NCI-H2171 (cell line): ENCODE results near the gene GALK1.

ENCODE experiments used
- DNase-seq: peaks from one replicate; lab custom pipeline; 2025; lab: John Stamatoyannopoulos, UW

Gene GALK1

DNA sequence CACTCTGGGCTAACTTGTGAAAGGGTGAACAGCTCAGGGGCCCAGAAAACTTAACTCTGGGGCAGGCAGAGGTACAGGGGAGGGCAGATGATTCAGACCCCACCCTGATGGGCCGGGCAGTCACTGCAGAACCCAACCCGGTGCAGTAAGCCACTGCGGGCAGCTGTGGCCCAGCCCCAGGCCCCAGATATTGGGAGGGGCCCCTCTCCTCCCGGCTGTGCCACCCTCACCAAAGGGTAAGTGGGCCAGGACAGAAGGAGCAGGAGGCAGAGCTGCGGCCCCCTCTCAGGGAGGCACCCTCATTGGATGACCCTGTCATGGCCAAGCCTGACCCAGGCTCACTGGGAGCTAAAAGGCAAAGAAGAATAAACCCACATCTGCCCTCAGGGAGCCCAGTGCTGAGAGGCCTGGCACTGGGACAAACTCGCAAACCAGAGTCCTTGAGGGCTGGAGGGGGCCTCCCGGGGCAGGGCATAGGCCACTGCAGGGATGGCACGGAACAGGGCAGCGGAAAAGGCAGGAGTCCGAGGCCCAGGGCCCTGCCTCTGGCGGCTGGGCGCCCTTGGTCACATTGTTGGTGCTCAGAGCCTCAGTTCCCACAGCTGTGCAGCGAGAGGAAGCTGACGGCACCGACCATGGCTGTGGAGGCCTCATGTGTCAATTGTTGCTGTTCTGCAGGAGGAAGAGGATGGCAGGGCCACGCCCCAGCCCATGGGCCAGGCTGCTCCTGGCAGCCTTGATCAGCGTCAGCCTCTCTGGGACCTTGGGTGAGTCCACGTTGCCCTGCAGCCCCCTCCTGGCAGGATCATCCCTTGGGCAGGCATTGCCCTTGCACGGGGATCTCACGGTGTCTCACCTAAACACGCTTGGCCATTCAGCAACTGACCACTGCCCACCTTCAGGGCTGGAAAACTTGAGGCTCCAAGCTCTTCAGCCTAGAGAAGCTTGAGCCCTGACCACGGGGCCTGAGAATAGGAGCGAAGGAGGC is 40.7 kb downstream of the GALK1 start:
- DNase-seq = no peak

- no peak for DNase-seq
Observed at GRCh38 chr17:75723171-75723930, 41.6 kb downstream of the GALK1 start.

DNA sequence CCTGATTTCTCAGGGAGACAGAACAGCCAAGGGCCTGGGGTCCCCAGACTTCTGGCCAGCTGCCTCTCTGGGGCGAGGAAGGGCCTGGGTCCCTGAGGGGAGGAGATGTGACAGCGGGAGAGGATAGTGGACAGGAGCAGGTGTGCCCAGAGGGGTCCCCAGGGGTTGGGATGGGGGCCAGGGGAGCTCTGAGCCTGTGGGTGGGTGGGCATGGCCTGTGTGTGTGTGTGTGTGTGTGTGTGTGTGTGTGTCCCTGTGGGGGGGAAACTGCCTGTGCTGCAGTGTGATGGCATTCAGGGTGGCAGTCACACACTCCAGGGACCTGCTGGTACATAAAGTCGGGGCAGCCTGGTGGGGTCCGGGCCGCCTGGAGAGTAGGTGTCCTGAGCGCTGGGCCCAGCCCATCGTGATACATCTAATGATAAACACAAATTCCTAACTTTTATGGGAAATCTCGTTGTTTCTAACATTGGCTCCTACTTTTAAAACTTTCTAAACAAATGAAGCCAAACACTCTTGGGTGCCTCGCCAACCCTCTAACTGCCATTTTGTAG is 42.4 kb downstream of the GALK1 start:
- DNase-seq = no peak

GRCh38 chr17:75722076-75722475 is 42.9 kb downstream of the GALK1 start:
- no peak for DNase-seq

DNA sequence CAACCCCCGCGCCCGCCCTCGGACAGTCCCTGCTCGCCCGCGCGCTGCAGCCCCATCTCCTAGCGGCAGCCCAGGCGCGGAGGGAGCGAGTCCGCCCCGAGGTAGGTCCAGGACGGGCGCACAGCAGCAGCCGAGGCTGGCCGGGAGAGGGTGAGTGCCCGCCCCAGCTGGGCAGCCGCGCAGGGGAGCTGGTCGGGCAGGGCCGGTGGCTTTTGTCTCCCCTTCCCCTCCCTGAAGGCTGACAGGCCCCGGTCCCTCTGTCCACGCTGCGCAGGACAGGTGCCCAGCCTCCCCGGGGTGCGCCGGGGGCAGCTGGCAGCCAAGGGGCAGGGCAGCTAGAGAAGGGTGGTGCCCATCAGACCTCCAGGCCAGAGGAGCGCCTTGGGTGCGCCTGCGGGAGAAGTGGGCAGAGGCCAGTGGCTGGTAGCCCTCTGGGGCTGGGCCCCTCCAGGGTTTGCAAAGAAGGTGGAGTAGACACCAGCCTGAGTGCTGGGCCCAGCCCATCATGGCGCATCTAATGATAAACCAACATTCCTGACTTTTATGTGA is 43.5 kb downstream of the GALK1 start:
- no peak for DNase-seq

- peak; percentile 12 for DNase-seq
Observed at GRCh38 chr17:75720656-75721462, 44.1 kb downstream of the GALK1 start, which contains the start of gene ITGB4. Gene ITGB4 (plus strand): TSS chr17:75721459. CDS start chr17:75724704, 3,245 bp downstream.

- DNase-seq = no peak
Observed at GRCh38 chr17:75719732-75720131, 45.3 kb downstream of the GALK1 start.

- DNase-seq = no peak
Observed at GRCh38 chr17:75712446-75712845, 52.5 kb downstream of the GALK1 start.
